Measurements from ENCODE around the gene BABAM2.
"Not testable (repeated sequence)": the region's sequence is repeated elsewhere in the genome, so short reads cannot be mapped to it uniquely, and the experiment has no call there.

DNA sequence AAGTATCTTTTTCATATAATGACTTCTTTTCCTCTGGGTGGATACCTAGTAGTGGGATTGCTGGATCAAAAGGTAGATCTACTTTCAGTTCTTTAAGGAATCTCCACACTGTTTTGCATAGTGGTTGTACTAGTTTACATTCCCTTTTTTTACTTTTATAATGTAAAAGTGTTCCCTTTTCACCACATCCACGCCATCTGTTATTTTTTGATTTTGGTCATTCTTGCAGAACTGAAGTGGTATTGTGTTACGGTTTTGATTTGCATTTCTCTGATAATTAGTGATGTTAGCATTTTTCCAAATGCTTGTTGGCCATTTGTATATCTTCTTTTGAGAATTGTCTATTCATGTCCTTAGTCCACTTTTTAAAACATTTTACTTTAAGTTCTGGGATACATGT lies 127.9 kb downstream of the BABAM2 start:
- TF ChIP-seq, protein P1, sequence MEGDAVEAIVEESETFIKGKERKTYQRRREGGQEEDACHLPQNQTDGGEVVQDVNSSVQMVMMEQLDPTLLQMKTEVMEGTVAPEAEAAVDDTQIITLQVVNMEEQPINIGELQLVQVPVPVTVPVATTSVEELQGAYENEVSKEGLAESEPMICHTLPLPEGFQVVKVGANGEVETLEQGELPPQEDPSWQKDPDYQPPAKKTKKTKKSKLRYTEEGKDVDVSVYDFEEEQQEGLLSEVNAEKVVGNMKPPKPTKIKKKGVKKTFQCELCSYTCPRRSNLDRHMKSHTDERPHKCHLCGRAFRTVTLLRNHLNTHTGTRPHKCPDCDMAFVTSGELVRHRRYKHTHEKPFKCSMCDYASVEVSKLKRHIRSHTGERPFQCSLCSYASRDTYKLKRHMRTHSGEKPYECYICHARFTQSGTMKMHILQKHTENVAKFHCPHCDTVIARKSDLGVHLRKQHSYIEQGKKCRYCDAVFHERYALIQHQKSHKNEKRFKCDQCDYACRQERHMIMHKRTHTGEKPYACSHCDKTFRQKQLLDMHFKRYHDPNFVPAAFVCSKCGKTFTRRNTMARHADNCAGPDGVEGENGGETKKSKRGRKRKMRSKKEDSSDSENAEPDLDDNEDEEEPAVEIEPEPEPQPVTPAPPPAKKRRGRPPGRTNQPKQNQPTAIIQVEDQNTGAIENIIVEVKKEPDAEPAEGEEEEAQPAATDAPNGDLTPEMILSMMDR (conservative IDR thresholded peaks at IDR 0.05), result not testable (repeated sequence)
- TF ChIP-seq EZH2 (IDR thresholded peaks at IDR 0.05; ENCODE audit: low read depth), result not testable (repeated sequence)
